GM21825 (cell line): ENCODE measurements around the gene TBCD.
"Not testable (repeated sequence)": the region's sequence is repeated elsewhere in the genome, so short reads cannot be mapped to it uniquely, and the experiment has no call there.

Experiments used
- ATAC-seq: cut with Tn5 transposase; IDR thresholded peaks from one replicate; pipeline ENCODE4 v1.9.1; 2021; ENCODE audit warnings: mild to moderate bottlenecking, moderate library complexity; ENCODE audit not compliant: unreplicated experiment

Gene TBCD

DNA sequence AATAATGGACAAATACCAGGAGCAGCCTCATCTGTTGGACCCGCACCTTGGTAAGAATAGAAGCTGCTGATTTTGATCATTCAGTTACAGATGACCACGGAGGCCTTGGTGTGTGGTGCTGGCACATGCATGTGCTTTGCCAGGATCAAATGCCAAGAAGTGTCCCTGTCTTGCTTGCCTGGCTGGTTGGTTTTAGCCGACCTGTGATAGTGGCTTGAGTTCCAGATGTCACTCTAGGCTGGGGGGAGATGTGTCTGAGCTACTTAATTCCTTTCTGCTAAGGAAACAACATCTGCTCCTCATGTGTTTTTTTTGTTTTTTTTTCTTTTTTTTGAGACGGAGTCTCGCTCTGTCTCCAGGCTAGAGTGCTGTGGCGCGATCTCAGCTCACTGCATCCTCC, 4.3 kb downstream of the TBCD start:
- no peak for ATAC-seq

DNA sequence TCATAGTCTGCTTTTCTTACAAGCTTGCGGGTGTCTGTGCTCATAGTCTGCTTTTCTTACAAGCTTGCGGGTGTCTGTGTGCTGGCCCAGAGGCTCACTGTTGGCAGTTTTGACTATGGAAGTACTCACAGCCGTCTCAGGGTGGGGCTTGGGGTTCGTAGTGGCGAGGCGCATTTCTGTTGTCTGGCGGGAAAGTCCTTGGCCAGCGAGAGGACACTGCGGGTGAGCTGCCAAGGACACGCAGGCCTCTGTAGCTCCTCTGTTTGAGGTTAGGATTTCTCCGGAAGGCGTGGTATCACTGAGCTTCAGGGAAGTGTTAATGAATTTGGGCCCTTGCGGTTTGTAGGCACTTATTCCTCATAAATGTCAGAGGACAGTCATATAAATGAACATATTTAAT, 13.5 kb downstream of the TBCD start:
- no peak for ATAC-seq

DNA sequence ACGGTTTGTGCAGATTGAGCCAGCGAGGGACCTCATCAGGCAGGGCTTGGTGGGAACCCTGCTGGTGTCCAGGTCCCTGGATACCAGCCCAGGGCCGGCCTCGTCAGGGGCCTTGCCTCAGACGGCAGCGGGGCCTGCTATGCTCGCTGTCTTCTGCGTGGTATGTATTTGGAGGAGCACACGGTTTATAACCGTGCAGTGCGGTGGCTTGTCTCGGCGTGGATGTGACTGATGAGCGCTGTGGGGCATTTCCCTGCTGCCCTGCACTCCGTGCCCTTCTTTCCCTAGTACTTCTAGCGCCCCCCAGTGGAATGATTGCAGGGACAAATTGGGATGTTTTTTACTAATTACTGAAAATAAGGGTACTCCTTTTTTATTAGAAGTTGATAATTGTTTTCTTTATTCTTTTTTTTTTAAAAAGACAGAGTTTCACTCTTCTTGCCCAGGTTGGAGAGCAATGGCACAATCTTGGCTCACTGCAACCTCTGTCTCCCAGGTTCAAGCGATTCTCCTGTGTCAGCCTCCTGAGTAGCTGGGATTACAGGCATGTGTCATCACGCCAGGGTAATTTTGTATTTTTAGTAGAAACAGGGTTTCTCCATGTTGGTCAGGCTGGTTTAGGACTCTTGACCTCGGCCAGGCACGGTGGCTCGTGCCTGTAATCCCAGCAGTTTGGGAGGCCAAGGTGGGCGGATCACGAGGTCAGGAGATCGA, 15.3 kb downstream of the TBCD start:
- no peak for ATAC-seq

DNA sequence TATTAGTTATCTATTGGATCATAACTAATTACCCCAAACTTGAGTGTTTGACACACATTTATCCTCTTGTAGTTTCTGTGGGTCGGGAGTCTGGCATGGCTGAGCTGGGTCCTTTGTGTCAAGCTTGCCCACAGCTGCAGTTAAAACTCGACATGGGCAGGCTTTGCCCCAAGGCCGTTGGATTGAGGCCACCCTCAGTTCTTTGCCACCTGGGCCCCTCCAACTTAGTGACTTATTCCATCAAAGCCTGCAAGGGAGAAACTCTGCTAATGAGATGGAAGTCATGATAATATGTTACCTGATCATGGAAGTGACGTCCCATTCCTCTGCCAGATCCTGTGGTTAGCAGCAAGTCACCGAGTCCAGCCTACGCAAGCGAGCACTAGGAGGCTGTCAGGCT, 17.2 kb downstream of the TBCD start:
- ATAC-seq: no peak

DNA sequence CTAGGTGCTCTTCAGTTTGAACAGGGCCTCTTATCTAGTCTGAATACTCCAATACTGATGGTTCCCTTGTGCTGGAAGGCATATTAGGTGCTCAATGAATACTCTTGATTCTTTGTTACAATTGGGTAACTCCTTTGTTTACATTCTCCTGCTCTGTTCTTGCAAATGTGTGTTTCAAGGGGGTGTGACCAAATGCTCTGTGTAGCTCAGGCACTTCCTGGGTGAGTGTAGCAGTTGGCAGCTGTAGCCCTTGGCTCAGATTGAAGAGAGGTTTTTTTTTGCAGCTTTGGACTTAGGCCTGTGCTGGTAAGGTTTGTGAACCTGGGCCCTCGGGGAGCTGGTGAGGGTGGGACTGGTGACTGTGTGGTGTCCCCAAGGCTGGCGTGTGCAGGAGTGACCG, 20.2 kb downstream of the TBCD start:
- ATAC-seq: no peak

DNA sequence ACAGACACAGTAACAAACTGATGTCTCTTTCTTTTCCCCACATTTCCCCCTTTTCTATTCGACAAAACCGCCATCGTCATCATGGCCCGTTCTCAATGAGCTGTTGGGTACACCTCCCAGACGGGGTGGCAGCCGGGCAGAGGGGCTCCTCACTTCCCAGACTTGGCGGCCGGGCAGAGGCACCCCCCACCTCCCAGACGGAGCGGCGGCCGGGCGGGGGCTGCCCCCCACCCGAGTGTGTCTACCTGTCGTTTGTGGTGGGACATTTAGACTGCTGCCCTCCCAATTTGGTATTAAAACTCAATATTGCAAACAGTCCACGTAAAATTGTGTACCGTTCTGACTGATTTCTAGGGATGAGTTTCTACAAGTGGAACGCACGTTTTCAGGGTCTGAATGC, 22.6 kb downstream of the TBCD start:
- not testable (repeated sequence) for ATAC-seq

DNA sequence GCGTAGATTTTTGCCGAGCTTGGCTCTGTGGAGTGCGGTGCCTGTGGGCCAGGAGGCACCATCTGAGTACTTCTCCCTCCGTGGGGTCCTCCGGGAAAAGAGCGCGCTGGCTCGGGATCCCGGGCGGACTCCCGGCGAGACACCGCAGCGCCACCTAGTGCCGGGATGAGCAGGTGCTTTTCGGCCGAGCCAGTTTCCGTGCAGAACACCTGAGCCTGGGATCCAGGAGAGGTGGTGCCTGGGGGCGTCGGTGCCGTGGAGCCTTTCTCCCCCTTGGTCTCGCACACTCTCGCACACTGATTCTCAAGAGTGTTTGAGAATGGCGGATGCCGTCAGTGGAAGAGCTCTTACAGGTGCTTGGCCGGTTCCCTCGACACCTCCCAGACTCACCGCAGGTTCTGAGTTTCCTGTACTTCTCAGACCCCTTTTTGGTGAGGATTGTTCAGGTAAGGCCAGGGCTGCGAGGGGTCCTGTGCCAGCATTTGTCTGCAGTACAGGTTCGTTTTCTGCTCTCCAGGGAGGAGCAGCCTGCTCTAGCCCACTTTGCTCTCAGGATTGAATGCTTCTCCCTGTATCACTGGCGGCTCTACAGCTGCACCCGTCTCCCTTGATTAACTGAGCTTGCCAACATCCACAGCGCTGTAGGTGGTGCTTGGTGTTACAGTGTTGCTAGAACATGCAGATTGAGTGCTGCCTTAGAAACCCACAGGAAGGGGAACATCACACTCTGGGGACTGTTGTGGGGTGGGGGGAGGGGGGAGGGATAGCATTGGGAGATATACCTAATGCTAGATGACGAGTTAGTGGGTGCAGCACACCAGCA, 23.3 kb downstream of the TBCD start:
- no peak for ATAC-seq

DNA sequence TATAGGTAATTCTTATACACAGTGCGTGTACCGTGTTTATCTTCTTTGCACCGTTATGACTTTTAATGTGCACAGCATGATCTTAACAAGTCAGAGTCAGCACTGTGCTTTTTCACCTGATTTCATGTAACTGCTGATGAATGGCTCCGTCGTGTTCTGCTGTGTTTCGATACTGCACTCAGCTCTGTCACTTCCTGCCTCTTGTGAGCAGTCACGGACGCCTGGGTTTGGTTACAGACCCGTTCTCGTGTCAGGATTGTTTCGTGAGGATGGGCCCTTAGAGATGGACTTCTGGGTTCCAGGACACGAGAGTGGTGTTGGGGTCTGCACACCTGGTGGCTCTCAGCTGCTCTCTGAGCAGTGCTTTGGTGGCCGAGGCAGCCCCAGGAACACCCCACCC, 24.6 kb downstream of the TBCD start:
- no peak for ATAC-seq

DNA sequence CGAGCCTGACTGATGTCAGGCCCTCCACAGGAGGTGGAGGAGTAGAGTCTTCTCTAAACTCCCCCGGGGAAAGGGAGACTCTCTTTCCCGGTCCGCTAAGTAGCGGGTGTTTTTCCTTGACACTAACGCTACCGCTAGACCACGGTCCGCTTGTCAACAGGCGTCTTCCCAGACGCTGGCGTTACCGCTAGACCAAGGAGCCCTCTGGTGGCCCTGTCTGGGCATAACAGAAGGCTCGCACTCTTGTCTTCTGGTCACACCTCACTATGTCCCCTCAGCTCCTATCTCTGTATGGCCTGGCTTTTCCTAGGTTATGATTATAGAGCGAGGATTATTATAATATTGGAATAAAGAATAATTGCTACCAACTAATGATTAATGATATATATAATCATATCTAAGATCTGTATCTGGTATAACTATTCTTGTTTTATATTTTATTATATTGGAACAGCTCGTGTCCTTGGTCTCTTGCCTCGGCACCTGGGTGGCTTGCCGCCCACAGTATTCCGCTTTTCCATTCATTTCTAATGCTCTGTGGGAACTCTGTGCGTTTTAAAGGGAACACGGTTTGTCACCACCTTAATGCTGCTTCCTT, 26.0 kb downstream of the TBCD start:
- ATAC-seq: not testable (repeated sequence)

DNA sequence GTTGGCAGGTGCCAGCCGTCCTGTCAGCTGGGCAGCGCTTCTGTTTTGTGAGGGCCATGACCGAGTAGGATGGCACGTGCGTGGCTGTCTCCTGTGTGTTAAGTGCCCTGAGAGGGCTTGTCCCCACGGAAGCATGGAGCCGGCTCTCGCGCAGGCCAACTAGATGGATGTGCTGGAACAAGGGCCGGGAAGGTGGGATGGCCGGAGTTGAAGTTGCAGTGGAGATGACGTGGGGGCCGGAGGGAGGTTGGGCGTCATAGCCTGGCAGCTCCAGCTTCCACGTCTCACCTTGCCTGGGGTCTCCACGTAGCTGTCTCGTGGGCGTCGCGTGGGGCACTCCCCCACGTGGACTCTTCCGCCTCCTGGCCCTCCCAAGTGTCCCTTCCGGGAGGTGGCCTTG, 27.7 kb downstream of the TBCD start:
- ATAC-seq: no peak

DNA sequence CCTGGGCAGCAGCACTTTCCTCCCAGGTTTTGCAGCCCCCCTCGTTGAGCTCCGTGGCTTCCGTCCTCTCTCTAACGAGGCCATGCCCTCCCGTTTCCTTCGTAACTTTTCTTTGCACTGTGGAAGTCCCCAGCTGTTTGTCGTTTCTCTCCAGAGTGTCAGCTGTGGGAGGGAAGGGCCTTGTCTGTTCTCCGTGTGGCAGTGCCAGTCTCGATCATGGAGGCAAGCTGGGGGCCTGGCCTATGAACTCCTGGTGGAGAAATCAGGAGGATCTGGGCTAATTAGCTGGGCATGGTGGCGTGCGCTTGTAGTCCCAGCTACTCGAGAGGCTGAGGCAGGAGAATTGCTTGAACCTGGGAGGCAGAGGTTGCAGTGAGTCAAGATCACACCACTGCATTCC, 28.3 kb downstream of the TBCD start:
- no peak for ATAC-seq

DNA sequence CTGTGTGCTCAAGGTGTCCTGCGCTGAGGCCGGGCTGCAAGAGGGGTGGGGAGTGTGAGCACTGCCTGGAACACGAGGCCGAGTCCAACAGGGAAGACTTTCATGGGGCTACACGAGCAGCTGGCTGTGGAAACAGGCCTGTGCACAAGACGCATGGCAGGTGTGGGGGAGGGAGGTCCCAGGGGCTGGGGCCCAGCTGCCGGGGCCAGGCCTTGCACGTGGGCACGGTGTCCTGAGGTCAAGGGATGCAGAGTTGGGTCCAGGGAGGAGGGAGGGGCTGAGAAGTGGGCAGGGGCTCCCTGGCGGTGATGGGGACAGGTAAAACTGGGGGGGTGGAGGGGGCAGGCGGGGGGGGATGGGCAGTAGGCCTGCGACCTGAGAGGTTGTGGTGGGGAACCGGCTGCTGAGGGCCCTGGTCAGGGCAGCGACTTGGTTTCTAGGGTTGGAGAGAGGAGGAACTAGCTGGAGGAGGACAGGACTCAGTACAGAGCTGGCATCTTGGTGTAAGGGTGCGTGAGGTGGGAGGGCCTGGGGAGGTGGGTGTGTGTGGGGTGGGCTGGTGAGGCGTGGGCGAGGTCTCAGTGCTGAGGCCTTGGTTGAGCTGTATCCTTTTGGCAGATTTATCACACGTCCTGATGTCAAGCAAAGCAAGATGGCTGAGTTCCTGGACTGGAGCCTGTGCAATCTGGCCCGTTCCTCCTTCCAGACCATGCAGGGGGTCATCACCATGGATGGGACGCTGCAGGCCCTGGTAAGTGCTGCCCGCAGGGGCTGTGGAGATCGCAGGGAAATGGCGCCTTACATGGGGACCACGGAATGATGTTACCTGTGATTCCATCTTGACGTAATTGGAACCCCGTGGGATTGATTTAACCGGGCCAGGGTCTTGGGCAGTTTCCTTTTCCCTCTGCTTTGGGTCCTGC, 29.4 kb downstream of the TBCD start:
- no peak for ATAC-seq

DNA sequence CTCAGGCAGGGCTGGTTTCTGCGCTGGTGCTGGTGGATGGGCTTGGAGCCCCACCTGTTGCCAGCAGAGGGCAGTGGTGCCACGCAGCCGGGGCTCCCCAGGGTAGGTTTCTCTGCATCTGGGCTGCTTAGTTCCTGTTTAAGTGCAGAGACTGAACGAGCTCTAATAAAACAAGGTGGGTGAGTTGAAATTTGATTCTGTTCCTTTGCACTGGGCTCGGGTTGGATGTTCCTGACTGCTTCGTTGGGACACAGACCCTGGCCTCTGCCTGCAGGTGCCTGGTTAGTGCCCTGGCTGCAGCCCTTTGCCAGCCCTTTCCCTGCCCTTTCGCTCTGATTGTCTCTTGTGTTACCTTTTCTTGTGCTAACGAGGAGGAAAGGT, 30.0 kb downstream of the TBCD start:
- peak; percentile 58 for ATAC-seq

DNA sequence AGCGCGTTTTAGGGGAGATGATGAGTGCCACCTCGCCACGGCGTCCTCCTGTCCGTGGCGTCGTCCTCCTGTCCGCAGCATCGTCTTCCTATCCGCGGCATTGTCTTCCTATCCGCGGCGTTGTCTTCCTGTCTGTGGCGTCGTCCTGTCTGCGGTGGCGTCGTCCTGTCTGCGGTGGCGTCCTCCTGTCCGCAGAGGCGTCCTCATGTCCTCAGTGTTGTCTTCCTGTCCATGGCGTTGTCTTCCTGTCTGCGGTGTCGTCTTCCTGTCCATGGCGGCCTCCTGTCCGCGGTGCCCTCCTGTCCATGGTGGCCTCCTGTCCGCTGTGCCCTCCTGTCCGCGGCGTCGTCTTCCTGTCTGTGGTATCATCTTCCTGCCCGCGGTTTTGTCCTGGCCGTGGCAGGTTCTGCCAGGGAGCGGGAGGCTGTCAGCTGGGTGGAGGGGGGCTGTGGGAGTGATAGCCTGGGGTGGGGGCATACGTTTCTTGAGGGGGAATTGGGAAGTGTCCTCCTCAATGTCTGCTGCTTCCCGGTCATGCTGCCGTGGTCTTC, 30.9 kb downstream of the TBCD start:
- no peak for ATAC-seq

DNA sequence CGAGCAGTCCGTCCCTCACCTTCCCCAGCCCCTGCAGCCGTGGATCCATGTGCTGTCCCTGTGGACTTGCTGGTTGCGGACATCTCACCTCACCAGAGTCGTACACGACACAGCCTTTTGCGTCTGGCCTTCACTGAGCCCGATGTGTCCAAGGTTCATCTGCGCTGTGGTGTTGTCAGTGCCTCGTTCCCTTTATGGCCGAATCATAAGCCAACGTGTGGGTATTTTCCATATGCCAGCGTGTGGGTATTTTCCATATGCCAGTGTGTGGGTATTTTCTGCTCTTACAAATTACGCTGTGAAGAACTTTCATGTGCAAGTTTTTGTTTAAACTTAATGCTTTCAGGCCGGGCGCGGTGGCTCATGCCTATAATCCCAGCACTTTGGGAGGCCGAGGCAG, 31.6 kb downstream of the TBCD start:
- no peak for ATAC-seq

DNA sequence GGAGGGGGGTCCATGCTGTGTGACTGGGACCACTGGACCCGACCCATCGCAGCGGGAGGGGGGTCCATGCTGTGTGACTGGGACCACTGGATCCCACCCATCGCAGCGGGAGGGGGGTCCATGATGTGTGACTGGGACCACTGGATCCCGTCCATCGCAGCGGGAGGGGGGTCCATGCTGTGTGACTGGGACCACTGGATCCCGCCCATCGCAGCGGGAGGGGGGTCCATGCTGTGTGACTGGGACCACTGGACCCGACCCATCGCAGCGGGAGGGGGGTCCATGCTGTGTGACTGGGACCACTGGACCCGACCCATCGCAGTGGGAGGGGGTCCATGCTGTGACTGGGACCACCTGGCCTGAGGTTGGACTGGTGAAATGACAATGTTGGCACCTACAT, 33.7 kb downstream of the TBCD start:
- ATAC-seq: not testable (repeated sequence)

DNA sequence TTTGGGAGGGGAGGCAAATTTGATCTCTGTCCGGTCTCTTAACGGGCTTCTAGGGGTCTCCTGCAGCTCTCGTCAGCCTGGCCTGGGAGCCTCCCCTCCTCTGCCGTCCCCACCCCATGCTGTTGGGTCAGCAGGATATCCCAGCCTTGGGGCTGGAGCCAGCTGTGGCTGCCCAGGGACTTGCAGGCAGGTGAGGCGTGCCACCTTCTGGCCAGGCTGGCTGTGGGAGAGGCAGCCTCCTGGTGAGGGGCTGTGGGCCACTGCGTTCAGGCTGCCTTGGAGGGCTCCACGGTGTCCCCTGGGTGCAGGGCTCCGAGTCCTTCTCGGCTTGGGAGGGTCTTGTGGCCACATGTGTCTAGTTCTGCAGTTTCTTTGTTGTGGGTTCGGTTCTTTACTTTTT, 34.6 kb downstream of the TBCD start:
- ATAC-seq: no peak

DNA sequence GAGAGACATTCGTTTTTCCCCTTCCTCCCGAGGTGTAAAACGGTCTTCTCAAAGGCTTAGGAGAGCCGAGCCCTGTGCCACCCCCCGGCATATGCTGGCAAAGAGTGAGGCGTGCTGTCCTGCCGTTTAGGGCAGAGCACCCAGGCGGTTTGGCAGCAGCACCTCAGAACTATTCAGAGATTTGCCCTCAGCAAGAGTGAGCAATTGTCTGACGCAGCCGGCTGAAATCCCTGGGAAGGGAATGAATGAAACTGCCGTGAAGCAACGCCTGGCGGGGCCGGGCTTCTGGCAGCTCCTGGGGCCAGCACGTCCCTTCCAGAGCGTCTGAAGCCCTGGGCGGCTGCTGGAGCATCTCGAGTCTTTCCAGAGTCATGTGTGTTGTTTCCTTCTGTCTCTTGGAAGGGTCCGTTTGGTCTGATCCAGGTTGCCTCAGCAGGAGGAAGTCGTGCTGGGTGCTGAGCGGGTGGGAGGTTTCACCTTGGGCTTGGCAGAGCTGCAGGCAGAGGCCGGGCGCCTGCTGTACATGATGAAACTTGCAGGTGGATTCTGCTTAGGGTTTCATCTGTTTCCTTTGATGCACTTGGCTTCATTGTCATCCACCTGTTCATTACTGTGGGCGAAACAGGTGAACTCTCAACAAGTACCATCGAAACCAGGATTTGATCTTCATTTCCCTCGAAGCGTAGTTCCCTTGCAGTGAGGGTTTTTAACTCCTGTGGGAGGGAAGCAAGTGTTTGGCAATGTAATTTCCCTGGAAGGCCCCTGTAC, 35.4 kb downstream of the TBCD start:
- ATAC-seq: no peak

DNA sequence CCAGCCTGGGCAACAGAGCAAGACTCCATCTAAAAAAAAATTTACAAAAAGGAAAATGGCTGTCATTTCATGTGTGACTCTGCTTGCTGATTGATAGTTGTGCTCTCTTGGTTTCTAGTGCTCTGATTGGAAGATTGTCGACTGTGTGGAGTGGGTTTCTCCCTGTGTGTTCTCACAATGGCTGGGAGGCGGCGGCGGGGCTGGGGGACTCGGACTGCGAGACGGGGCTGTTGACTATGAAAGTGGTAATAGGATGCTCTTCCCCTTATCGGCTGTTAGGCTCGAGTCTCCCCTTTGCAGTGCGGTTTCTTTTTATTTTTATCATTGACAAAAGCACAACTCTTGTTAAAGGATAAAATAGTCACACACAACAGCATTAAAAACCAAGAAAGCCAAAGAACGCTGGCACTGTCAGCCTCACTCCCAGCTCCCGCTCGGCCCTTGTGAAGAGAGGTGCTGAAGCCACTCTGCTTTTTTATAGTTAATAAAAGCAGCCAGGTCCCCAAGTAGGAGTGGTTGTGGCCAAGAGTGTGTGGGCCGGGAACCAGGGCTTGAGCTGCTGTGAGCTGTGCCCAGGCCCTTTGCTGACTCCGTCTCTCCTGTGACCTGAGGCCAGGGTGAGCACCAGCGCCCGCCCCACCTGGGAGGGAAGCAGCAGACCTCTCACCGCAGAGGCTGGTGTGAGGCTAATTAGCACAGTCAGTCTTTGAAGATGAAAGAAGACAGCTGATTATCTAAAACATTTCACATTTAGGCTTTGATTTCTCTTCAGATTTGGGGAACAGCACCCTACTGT, 36.5 kb downstream of the TBCD start:
- no peak for ATAC-seq
